NCI-H748 (cell line): ENCODE data around the gene GNA12.

Source experiments
- DNase-seq: peaks from one replicate; lab custom pipeline; 2025; ENCODE audit not compliant: unreplicated experiment; lab: John Stamatoyannopoulos, UW

The GNA12 gene

DNA sequence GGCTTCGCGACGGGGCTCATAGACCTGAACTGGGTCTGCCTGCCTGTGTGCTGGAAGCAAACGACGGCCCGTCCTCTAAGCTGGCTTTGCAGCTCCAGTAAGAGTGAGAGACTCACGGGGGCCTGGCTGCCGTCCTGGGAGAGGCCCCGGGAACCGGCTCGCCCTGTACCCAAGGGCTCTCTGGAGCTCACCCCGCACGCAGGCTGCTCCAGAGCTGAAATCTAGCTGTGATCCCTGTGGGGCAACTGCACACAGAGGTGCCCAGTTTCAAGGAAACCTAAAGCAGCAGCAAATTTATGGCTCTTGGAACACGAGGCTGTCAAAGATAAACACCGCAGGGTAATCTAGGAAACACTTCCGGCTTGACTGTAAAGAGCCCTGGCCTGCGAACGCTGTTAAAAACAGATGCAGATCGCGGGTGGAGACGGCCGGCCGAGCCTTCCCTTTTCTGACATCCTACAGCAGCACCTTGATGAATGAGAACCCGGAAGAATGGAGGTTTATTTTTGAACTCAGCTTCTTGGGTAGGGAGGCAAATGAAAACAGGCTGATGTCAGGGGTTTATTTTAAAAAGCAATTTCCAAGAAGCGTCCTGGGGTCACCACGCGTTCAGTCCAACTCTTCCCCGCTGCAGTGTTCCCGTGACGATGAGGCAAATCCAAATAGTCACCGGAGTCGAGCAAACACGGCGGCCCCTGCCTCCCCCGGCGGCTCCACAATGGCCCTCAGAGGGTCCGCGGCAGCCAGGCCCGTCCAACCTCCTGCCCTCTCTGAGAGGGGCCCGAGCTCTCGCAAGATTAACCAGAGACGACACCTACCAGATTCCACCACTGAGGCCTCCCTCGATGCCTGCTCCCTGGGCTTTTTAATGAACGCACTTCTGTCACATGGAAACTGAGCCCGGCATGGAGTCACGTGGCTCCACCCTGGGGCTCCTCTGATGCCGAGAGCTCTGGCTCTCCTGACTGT lies 126.5 kb downstream of the GNA12 start:
- no peak for DNase-seq

DNA sequence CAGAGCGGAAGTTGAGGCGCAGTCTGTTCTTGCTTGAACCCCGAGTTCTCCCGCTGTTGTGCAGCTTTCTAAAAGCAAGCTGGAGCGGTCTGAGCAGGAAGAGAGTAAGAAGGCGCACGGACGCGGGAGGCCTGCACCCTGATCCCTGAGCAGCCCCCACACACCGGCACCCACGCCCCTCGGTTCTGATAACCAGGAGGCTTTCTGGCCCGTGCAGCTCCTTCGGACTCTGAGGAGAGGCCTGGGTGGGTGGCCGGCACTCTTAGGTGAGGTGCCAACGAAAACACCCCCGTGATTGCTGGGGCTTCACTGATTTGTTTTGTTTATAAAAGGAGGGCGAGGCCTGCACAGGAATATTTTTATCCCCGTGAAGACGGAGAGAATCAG lies 127.2 kb downstream of the GNA12 start:
- DNase-seq, result no peak

DNA sequence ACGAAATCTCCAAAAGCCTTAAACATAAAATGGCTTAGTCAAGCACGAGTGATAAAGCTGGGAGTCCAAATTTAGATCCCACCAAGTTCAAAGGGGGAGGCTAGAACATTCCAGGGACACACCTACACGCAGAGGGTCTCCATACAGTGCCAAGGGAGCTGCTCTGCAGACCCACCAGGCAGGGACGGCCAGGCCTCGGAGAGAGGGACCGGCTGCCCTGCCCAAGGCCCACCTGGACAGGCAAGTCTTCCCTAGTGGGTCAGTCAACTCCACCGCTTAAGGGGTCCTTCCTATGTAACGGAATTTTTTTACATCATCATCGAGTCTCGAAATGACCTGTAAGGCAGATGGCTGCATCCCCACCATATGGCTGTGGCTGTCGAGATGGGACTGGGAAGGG lies 127.6 kb downstream of the GNA12 start:
- no peak for DNase-seq

DNA sequence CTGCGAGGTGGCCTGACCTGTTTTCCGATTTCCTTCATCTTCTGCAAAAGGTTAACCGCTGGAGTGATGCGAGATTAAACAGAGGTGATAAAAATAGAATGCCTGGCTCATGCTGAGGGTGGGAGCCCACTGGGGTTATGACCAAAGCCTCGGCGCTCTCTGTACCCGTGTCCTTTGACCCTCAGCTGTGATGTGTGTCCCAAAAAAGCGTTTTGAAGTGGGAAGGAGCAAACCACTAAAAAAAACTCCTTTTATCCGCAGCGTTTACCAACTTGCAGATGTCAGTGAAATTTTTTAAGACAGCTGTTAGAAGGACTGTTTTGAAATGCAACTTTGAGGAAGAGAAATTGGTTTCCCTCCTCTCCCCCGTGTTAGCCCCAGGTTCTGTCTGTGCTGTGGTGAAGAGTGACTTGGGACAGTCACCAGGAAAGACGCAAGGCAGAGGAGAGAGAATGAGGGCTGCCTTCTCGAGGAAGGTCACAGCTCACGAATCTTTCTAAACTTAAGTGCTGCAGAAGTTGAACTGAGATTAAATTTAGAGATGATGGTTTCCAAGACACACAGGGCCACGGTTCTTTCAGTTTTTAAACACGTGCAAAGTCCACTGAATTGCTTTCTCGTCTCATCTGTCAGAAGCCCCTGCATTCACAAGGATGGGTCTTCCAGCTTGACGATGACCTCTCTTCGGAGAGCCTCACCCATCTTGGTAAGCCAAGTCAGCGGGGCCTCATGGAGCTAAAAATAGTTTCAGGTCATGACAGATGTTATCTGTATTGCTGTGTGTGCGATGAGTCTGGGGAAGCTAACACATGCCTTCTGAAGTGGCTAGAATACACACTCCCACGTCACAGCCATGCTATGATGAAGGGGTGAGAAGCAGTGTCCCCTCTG lies 128.5 kb downstream of the GNA12 start:
- no peak for DNase-seq

DNA sequence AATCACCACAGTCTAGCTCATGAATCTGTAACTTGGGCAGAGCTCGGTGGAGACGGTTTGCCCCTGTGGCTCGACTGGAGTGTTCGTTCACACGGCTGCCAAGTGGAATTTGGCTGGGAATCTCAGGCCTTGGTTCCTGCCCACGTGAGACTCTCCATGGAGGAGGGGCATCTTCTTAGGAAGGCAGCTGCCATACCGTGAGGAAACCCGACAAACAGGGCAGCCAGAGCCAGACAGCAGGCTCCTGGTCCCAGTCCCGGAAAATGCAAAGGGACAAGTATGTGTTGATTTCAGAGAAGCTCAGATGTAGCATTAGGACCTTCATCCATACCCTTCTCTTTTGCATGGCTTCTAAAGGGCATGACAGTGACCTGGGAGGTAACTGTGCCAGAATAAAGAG lies 129.5 kb downstream of the GNA12 start:
- no peak for DNase-seq

DNA sequence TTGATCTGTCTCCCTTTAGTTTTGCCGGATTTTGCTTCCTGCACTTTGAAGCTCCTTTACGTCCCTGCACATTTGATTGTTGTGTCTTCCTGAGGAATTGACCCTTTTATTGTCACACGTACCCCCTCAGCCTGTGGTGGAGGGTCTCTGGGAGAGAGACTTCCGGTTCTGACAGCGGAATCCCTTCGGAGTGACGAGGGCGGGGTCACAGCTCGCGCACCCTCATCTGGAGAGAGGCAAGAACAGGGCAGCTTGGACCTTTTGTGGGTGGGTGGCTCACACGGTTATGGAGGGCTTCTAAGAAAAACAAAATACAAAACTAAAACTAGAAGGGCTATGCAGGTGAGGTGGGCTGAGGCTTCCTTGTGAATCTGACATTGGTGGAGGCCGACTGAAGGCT lies 130.1 kb downstream of the GNA12 start:
- no peak for DNase-seq

DNA sequence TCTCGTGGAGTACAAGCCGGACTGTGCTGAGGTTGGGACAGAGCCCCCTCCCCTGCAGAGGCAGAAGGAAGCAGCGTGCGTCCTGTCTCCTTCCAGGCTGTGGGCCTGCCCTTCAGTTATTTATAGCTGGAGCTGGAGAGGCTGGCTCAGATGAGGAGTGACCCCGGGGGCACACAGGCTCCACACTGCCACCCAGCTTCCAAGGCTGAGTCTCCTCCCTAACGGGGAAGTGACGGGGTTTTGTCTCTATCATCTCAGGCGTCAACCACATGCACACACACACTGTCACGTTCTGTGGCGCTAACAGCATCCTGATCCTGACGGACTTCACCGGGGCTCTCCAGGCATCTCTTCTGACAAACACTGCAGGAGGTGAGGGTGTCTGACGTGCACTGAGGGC lies 130.7 kb downstream of the GNA12 start:
- DNase-seq, result no peak

DNA sequence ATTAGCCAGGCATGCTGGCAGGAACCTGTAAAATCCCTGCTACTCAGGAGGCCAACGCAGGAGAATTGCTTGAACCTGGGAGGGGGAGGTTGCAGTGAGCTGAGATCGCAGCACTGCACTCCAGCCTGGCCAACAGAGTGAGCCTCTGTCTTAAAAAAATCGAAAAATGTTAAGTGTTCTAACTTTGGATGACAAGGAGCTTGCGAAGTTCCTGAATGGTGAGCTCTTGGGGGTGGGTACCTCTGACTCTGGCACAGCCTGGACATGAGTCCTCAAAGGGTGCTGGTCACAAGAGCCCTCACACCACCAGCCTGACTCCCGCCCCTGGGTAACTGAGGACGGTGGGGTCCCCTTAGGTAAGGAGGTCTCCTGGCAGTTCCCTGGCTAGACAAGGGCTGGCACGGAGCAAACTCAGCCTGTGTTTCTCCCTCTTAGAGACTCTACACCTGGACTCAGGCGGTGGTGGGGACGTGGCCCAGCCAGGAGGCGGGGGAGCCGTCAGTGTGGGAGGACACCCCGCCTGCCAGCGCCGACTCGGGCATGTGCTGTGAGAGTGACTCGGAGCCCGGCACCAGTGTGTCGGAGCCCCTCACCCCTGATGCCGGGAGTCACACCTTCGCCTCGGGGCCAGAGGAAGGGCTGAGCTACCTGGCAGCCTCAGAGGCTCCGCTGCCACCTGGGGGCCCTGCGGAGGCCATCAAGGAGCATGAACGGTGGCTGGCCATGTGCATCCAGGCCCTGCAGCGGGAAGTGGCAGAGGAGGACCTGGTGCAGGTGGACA lies 132.0 kb downstream of the GNA12 start:
- no peak for DNase-seq

DNA sequence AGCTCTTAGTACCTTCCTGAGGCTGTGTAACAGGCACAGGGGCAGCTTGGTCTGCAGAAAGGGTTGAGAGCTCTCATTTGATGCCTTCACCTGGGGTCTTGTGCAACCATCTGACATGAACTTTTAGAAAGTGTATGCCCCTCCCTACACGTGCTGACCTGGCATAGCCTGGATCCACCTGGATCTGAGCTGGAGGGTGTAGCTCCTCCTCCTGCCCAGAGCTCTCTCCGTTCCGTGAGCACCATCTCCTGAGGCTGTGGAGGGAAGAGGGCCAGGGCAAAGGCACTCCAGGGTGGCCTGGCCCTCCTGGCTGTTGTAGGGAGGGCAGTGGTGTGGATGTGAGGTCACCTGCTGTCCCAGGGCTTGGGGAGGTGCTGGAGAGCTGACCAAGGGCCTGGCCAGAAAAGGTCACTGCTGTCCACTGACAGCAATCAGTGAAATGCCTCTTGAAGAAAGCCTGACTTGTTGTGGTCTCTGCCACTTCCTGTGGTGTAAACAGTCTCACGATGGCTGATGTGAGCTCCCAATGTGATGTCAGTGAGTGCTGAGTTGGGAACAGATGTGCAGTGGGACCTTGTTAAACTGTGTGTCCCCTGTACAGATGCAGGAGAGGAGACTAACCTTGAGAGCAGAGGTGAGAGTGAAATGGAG lies 133.1 kb downstream of the GNA12 start:
- DNase-seq, result no peak

DNA sequence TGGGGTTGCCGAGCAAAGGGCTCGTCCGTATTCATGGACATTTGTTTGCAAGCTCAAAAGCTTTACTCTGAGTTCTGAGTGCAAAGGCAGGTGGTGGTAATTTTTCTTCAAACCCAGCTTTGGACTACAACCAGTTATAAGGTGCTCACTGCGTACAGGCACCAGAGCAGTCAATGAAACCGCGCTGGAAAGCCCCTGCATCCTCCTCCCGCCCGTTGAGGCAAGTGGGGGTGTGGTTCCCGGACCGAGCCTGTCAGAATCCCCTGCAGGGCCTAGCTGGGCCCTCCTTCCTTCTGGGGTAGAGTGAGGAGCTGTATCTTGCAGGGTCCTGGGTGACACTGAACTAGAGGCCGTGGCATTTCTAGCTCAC lies 133.8 kb downstream of the GNA12 start:
- DNase-seq, result no peak

DNA sequence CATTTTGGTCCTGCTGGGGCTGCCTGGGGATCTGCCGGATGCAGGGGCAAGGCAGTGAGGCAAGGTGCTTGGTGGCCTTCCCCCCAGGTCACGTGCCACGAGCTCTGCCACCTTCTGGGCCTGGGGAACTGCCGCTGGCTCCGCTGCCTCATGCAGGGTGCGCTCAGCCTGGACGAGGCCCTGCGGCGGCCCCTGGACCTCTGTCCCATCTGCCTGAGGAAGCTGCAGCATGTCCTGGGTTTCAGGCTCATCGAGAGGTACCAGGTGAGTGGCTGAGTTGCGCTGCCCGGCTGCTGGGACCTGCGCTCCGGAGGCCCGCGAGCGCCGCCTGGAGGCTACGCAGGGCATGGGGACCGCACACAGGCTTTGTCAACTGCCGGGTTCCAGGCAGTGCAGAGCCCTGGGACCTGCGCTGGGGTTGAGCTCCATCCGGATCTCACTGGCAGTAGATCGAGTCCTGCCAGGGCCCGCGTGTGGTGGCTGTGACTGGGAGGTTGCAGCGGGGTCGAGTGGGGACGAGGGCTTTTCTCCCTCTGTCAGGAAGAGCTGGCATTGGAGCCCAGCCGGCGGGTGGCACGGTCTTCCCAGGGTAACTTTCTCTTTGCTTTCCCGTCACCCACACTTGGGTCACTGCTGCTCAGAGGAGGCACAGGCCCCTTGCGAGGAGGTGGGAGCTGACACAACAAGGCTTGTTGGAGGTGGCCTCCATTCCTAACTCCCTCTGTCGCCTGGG lies 134.4 kb downstream of the GNA12 start:
- peak; percentile 69 for DNase-seq

DNA sequence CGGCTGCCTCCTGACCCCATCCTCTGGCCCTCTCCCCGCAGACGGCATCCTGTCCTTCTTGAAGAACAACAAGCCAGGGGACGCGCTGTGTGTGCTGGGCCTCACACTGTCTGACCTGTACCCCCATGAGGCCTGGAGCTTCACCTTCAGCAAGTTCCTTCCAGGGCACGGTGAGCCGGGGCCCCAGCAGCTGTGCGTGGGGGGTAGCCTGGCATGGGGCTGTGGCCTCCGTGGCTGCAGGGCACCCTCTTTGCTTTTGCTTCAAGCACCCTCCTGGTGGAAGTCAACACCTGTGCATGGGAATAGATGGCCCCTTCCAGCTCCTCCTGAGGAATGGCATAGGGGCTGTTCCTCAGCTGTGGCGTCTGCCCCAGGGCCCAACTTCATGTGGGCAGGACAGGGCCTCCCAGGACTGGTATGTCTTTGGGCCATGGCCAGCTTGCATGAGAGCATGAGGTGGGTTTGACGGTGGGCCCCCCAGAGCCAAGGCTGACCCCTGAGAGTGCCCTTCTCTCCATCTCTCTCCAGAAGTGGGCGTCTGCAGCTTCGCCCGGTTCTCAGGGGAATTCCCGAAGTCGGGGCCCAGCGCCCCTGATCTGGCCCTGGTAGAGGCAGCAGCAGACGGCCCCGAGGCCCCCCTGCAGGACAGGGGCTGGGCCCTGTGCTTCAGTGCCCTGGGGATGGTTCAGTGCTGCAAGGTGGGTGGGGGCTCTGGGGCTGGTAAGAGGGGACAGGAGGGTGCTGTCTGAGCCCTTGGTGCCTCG lies 135.4 kb downstream of the GNA12 start:
- DNase-seq, result no peak

DNA sequence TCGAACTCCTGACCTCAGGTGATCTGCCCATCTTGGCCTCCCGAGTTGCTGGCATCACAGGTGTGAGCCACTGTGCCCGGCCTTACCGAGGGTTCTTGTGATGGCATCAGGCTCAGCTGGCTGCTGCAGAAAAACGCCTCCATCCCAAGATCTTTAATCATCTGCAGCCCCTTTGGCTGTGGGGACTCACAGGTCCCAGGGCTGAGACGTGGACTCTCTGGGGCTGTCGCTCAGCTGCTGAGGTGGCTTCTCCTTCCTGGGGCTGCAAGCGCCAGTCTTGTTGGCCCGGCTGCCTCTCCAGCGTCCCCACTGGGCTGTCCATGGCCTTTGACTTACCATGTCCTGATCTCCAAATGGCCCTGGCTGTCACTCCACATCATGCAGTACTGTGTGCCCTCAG lies 136.1 kb downstream of the GNA12 start:
- DNase-seq, result no peak

DNA sequence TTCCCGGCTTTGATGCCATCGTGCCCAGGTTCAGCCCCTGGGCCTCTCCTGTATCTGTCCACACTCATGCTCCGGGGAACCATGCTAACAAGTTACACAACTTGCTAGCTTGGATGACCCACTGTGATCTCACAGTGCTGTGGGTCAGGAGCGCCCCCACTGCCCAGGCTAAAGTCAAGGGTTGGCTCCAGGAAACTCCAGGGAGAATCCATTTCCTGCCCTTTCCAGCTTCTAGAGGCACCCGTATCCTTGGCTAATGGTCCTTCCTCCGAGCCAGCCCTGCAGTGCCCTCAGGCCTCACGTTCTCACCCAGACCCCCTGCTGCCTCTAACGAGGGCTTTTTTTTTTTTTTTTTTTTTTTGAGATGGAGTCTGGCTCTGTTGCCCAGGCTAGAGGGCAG lies 136.6 kb downstream of the GNA12 start:
- no peak for DNase-seq

DNA sequence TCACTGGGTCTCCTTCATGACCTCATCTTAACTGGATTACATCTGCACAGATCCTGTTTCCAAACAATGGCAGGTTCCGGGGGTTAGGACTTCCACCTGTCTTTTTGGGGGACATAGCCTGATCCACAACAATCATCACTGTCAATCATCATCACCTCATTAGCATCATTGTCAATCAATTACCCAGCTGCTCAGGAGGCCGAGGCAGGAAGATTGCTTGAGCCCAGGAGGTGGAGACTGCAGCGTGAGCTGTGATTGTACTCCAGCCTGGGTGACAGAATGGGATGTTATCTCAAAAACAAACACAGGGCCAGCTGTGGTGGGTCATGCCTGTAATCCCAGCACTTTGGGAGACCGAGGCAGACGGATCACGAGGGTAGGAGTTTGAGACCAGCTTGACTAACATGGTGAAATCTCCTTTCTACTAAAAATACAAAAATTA lies 137.4 kb downstream of the GNA12 start:
- DNase-seq, result no peak

DNA sequence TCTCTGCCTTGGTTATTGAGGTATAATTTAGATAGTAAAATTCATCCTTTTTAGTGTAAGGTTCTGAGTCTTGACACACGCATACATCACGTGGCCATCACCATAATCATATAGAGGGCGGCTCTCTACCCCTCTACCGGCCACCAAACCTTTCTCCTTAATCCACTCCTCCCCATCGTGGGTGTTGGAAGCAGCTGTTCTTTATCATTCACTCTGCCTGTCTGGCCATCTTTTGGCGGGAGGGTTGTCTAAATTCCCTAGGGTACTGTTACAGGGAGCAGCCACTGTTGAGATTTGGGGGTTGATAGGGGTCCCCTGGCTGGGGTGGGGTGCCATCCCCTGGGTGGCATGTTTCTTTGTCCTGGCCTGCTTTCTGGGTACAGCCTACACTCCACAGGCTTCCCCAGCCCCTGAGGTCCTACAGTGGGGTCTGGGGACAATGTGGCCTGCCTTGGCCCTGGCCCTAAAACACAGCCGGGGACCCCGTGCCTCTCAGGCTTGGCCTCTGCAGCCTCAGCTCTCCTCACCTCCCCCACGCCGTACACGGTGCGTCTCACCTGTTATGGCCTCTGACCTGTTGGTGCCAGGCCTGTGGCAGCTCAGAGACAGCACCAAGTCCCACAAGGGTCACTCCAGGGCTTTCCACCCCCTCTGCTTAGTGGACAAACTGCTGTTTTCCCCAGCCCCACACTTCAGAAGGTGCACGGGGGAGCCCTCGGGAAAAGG lies 138.6 kb downstream of the GNA12 start:
- no peak for DNase-seq

DNA sequence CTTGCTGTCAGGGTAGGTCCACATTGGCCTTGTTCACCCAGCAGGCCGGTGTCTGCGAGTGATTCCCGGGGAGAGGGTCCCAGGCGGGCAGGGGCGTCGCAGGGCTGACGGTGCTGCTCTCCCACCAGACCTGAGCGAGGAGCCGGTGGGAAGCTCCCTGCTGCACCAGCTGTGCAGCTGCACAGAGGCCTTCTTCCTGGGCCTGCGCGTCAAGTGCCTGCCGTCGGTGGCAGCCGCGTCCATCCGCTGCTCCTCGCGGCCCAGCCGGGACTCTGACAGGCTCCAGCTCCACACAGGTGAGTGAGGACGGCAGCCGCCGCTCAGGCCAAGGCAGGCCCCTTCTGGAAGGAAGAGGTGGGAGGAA lies 141.5 kb downstream of the GNA12 start:
- DNase-seq, result no peak

DNA sequence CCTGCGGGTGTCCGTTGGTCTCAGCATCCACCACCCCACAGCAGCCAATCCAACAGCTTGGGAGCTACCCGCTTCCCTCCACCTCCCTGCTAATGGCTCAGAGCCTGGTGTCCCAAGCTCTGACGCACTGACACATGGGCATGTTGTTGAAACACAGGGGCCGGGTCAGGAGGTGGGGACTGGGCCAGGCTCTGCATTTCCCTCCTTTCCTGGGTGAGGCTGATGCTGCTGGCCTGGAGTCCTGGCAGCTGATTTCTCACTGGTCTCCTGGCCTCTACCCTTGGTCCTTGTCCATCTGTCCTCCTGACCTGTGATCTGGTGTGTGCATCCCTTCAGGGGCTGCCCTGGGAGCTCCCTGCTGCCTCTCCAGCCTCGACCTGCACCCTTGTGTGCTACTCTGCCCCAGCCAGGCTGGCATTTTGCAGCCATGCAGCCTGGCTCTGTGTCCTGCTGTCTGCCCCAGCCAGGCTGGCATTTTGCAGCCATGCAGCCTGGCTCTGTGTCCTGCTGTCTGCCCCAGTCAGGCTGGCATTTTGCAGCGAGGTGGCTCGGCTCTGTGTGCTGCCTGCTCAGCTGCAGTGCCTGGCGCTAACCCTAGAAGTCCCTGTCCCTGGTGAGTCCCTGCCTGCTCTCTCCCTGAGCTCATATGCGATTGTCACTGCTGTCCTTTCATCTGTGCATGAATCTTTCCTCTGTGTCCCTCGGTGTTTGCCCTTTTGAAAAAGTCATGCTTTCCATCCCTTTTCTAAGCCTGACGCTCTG lies 142.1 kb downstream of the GNA12 start:
- DNase-seq, result no peak
